AG20443 (cell line): Measurements from ENCODE around the gene CCDC74B.
"Not testable (repeated sequence)": the region's sequence is repeated elsewhere in the genome, so short reads cannot be mapped to it uniquely, and the experiment has no call there.

Experiments used
- DNase-seq: peaks from one replicate; pipeline ENCODE4 v3.0.0; 2012; ENCODE audit warnings: low spot score, mixed read lengths

Gene CCDC74B

DNA sequence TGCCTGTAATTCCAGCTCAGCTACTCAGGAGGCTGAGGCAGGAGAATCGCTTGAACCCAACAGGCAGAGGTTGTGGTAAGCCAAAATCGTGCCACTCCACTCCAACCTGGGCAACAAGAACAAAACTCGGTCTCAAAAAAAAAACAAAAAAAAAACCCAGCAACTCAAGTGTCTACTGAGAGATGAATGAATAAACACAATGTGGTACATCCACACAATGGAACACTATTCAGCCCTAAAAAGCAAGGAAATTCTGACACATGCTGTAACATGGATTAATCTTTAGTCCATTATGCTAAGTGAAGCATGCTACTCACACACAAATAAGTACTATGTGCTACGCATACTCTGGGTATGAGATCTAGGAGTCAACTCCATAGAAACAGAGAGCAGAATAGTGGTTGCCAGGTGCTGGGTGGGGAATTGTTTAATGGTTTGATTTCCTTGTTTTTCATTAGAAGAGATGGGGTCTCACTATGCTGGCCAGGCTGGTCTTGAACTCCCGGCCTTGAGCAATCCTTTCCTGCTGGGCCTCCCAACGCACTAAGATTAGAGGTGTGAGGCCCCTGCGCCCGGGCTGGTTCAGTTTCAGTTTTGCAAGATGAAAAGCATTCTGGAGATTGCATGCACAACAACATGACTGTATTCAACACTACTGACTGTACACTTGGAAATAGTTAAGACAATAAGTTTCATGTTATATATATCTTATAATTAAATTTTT lies 20.5 kb upstream of the CCDC74B start:
- no peak for DNase-seq

DNA sequence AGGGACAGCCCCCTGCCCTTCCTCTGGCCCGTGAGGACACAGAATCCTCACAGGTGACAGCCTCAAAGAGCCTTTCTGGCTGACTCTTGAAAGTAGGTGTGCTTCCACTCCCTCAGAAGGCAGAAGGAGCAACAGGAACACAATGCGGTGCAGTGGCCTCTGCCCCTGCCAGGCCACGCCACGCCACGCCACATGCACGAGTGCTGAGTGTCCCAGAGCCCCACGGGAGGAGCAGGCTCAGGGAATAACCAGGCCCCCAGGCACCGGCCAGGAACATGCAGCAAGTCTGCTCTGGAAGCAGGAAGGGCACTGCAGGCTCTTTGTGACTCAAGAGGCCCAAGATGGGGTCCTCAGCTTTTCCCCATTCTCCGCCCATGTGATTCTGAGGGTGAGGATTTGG lies 18.1 kb upstream of the CCDC74B start:
- DNase-seq = no peak

DNA sequence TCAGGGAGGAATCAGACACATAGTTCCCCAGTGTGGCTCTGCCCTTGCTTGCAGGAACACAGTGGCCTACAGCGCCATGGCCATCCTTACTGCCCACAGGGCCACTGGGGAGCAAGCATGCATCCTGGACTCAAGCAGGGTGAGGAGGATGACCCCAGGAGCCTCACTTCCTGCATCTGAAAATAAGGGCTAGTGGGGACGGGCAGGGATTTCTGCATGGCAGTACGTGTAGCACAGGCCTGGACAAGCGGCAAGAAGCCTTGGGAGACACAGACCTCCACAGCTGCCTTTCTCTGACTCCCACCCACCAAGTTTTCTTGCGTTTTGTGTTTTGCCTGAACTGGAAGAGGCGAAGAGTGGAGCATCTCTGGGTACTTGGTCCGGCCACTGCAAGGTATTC lies 17.6 kb upstream of the CCDC74B start:
- DNase-seq = not testable (repeated sequence)

DNA sequence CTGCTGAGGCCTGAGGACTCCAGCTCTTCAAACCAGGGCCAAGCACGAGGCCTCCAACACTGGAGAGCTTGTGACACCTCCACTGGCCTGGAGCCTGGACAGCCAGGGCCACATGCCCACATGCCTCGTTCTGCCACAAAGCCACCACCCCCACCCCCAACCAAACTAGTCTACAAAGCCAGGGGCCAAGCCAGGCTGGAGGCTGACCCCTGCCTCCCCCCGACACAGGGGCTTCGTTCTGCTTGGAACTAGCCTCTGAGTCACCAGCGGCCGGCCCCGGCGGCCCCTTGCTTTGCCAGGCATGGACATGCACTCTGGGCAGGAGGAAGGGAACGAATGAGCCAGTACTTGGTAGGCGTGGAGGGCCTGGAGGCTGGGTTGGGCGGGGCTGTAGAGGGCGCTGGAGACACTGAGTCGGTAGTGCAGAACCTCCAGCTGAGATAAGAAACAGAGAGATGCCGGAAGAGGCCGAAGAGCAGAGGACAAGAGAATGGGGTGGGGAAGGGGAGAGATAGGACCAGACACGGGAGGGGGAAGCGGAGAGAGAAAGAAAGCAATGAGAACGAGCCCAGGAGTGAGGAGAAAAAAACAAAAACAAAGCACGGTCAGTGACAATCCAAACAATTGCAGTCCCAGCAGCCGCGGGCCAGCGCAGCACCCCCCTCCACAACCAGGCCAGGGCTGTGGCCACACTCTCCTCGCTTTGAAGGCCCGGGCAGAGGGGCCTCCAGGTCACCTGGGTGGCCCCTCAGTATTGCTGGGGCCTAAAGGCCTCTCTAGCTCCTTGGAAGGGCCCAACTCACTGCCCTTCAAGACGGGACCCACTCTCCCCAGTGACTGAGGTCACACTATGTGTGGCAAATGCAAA lies 16.2 kb upstream of the CCDC74B start:
- not testable (repeated sequence) for DNase-seq

DNA sequence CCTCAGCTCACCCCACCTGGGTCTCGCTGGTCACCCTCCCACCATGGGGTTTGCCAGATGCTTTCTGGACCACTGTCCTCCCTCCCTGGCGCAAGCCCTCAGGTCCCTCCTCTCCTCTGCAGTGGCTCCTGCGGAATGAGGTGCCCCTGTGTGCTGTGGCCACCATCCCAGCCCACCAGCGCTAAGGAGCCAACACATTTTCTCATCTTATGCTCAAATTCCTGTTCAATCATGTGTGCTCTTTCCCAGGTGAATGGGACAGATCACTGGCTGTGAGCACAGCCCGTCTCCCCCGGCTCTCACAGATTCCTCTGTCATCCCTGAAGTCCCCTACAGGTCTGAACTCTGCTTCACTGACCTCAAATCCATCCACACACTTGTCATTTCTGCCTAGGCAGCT lies 15.2 kb upstream of the CCDC74B start:
- no peak for DNase-seq

DNA sequence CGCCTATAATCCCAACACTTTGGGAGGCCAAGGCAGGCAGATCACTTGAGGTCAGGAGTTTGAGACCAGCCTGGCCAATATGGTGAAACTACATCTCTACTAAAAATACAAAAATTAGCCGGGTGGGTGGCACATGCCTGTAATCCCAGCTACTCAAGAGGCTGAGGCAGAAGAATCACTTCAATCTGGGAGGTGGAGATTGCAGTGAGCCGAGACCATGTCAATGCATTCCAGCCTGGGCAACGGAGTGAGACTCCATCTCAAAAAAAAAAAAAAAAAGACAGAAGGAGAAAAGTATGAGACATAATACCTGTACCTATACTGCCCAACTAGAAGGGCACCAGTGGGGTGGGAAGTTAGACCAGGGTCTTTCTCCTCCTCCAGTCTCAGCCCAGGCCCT lies 14.5 kb upstream of the CCDC74B start:
- not testable (repeated sequence) for DNase-seq

DNA sequence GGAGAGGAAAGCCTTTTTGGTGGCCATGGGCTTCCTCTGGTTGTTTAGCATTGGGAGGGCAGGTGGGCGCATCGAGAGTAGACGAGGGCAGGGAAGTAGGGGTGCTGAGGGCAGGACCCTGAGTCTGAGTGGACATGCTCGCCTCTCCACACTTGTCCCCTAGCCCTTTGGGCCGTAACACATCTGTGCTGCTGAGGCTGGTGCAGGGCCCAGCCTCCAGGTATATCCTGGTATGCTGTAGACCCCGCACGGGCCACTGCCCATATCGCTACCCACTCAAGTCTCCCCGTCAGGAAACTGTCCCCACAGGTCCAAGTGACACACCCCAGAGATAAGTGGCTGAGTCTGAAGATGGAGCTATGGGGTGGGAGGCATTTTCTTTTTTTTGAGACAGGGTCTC lies 13.7 kb upstream of the CCDC74B start:
- DNase-seq = no peak

DNA sequence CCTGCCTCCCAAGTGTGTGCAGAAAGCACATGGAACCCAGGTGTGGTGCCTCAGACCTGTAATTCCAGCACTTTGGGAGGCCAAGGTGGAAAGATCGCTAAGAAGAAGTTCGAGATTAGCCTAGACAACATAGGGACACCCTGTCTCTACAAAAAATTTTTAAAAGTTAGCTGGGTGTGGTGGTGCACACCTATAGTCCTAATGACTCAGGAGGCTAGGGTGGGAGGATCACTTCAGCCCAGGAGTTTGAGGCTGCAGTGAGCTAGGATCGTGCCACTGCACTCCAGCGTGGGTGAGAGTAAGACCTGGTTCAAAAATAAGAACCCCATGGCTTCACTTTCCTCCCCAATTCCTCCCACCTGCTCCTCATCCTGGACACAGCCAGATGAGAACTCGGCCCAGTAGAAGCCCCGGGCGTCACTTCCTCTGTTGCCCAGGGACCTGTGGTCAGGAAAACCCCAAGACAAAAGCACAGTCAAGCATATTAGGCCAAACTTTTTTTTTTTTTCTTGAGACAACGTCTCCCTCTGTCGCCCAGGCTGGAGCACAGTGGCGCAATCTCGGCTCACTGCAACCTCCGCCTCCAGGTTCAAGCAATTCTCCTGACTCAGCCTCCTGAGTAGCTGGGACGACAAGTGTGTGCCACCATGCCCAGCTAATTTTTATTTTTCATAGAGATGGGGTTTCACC lies 13.1 kb upstream of the CCDC74B start:
- DNase-seq = not testable (repeated sequence)

DNA sequence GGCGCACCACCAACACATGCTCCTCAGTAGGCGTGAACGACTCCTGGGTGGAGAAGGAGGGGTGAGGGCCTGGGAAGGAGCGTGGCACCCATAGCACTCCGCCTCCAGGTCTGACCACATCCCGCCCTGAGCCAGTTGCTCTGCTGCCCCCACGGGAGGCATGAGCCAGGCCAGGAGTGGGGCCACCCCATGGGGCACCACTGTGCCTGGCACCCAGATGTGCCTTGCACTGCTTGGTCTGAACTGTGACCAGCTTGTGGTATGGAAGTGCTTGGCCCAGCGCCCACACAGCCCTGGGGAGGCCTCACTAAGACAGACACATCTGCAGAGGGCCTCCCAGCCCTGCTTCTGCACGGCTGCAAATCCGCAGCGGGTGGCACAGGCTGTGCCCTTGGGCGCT lies 12.4 kb upstream of the CCDC74B start:
- not testable (repeated sequence) for DNase-seq

DNA sequence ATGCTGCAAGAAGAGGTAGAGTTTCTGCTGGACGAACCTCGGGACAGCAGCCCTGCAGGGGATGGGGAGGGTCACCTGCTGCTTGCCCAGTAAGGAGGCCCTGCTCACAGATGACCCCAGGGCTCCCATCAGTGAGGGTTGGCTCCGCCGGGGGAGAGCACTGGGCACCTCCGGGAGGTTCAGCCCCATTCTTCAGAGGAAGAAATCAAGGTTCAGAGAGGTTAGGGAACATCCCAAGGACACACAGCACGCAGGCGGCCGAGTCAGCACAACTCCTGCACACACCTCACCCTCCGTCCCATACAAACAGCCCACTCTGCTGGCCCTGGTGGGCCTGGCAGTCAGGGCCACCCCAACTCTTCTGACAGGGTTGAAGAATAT lies 11.7 kb upstream of the CCDC74B start:
- DNase-seq = no peak

DNA sequence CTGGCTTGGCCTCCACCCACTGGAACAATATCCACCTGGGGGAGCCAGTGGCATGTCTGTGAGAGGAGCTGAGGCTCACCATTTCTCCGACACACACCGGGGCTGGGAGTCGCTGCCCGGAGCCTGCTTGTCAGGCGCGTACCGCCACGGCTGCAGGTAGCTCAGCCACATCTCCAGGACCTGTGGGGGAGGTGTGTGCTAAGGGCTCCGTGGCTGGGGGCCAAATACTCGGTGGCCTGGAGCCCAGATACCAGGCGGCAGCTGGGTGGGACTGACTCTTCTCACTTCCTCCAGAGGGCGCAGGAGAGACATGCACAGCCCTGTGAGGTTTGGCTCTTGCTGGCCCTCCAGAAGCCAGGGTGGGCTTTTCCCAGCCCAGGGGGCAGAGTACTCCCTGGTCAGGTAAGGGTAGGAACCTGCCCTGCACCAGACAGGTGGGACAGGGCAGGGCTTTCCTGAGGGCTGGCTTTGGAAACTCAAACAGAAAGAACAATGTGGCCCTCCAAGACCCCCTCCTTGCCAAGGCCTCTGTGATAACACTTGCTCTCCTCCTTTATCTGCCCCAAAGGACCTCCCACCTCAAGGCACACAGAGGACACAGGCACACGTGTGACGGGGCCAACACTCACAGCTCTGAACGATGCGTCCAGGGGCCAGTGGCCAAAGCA lies 11.2 kb upstream of the CCDC74B start:
- DNase-seq = peak; percentile 32

DNA sequence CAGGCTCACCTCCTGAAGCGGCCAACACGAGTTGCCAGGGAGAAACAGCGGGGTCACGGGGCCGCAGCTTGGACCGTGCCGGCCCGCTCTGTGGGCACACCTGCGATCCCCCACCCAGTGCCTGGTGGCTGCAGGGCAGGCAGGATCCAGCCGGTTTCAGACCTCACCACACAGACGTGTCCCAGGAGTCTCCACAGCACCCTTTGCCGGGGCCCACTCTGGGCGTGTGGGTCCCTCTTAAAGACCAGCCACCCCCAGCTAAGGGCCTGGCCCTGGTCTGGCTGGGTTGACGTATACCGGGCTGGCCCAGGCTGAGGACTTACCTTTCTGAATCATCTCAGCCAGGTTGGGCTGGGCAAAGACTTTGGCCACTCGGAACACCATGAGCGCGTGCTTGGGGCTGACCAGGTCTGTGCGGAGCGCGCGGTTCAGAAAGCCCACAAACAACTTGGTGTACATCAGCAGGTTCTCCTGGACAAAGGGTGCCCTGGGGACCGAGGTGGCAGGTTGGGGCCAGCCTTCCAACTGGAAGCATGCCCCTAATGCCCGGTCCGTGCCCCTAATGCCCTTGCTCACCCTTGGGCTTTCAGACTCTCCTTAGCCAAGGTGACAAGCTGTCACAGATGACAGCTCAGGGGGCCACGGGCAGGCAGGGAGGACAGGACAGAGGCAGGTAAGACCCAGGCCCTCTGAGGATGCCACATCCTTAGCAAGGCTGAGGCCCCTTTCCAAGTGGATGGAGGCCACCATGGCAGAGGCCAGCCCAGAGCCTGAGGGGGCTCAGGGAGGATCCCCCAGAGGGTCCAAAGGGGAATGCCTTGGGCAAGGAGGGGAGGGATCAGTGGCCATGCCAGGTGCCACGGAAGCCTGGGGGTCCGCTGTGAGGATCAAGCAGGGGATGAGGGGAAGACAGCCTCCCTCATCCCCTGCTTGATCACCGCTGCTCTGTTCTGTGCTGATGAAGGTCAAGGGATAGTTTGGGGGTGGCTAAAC lies 10.2 kb upstream of the CCDC74B start:
- no peak for DNase-seq

DNA sequence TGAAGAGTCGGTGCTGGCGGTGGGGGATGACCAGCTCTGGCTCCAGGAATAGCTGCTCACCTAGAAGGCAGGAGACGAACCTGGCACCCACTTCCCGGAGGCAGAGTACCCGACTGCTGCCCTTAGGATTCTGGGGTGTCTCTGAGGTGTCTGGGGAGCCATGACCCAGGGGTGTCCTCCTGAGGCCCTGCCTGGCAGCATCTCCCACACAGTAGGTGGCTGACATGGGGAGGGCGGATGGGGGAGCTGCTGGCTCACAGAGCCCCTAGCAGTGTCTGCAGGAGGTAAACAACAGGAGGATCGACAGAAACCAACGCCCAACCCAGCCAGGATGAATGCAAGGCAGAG lies 9.5 kb upstream of the CCDC74B start:
- not testable (repeated sequence) for DNase-seq

DNA sequence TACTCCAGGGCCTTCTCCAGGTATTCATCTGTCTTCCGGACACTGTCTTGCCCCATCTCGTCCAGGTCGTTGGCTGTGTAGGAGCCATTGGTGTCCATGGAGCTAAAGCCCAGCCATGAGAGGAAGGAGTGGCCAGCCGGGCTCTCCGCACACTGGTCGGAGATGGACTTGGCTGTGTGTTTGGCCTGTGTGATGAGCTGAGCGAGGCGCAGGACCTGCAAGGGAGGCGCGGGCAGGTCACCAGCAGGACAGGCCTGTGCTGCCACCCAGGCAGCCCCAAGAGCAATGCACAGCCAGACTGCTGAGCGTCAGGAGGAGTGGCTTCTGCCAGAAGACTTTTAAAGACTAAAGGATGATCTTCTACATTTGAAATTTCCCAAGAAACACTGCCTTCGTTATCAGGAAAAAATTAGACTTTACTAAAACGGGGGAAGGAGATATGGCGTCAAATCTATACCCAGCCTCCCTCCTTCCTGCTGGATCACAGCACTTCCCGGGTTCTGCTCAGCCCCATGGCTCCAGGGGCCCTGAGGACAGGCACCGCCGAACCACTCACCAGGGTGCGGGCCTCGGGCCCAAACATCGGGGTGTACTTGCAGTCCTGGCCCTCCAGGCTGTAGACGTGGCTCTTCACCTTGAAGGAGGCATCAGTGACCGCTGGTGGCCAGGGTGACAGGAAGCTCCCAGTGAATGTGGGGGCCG lies 9.0 kb upstream of the CCDC74B start:
- DNase-seq = not testable (repeated sequence)

DNA sequence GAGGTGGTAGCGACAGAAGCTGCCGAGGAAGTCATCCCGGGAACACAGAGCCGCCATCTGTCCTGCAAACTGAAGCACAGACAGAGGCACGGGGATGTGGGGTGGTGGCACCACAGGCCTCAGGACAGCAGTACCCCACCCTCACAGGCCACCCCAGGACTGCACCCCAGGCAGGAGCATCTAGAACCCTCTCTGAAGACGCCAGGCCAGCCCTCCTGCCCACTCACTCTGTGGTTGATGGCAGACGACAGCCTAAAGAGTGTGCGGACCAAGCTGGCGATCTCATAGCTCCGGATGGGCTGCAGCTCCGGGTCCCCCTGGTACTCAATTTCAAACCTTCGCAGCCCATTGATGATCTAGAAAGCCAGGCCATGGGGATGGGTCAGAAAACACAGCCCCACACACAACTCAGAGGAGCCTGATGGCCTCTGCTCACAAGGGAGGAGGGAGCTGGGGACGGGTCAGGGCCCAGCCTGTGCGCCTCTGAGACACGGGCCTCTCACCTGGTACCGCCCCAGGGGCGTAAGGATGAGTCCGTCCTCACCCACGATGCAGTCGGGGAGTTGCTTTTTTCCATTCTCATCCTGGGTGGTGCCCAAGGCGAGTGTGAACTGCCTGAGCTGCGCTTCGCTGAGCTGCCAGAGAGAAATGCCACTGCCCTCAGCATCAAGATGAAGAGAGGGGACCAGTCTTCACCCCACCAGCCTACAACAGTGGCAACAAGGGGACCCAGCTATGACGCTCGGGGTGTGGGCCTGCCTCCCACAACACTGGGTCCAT lies 8.1 kb upstream of the CCDC74B start:
- no peak for DNase-seq

DNA sequence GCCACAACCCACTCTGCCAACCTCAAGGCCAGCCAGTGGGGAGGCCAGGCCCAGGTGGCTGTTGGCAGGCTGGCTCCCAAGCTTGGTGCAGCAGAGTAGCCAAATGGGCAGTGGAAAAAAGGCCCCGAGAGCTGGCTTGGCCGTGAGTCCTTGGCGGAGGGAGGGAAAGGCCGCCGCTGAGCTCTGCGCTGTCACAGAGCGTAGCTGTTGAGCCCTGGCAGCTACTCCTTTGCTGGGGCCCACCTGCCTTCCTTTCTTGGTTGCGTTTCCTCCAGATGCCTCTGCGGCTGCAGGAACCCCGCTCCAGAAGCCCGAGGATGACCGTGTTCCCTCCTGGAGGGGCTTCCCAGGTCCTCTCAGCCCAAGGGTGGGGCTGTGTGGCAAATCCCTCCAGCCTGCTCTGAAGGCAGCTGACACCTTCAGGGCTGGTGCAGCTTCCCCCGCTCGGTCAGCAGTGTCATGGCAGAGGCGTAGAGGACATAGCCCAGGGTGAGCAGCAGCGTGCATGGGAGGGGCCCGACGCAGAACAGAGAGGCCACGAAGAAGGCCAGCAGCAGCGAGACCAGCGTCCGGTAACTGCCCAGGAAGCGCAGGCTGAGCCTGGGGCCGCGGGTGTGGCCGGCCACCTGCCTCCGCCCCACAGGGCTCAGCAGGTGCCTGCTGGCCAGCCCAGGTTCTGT lies 7.4 kb upstream of the CCDC74B start:
- DNase-seq = not testable (repeated sequence)

DNA sequence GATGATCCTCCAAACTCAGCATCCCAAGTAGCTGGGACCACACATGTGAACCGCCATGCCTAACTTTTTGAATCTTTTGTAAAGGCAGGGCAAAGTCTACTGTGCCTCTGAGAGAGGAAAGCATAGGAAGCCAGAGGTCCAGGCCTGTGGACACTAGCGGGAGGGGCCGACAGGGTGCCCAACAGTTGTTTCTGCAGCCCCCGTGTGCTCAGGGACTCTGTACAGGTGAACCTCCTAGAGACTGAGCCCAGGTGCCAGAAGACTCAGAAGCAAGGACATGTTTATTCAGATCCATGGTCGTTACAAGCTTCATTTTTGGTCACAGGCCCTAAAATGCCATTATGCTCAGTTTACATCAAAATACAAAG lies 6.2 kb upstream of the CCDC74B start:
- DNase-seq = not testable (repeated sequence)

DNA sequence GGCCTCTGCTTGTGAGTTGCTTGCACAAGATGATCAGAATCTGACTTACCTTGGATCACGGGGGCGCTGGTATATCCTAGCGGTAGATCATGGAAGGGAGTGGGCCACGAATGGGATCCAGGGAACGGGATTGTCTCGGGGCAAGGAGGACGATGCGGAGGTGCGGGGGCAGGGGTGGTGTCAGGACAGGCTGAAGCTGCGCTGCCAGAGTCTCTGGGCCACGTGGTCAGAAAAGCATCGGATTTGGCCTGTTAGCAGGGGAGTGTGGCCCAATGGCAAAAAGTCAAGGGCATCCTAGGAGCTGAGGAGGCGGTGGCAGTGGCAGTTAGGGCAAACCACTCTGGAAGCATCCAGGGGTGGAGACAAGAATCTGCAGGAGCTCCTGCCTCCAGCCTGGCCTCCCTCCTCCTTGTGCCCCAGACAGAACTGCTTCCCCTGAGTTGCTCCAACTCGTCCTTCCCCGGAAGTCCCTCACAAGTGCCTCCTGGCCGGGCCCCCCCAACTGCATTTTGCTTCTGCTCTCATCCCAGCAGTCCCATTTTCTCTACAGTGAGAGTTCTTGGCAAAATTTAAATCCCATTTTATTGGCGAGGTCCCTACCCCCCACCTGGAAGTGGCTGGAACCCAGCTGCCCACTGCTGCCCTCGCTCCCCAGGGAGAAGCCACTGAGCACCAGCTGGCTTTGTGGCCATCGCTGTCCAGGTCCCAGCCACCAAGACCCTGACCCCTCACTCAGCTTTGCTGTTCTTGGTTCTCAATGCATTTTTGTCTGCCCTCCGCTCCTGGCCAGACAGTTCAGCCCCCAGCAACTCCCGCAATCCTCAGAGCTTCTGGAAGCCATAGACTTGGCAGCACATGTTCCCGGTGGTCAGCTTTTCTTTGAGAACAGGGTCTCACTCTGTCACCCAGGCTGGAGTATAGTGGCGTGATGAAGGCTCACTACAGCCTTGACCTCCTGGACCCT lies 5.6 kb upstream of the CCDC74B start:
- DNase-seq = no peak
